KMS-11 (cell line): ENCODE measurements around the gene NME3.

Source experiments
- H2AFZ ChIP-seq: fragments of 200-600 bp; sonication (generic); 2 replicates; pipeline ENCODE4 v1.6.1; 2016; ENCODE audit warnings: antibody characterized with exemption, mixed run types, low read depth
- H3K27ac ChIP-seq: fragments of 200-600 bp; sonication (generic); 2 replicates; pipeline ENCODE4 v1.6.1; 2016; ENCODE audit warnings: mild to moderate bottlenecking, mixed run types
- H3K27me3 ChIP-seq: fragments of 200-600 bp; sonication (generic); 2 replicates; pipeline ENCODE4 v1.6.1; 2017; ENCODE audit warnings: mild to moderate bottlenecking, low read depth, mixed run types, moderate library complexity; ENCODE audit not compliant: insufficient read depth
- H3K36me3 ChIP-seq: fragments of 200-600 bp; sonication (generic); 2 replicates; pipeline ENCODE4 v1.6.1; 2017; ENCODE audit warnings: mild to moderate bottlenecking, mixed run types; ENCODE audit not compliant: insufficient read depth
- H3K4me1 ChIP-seq: fragments of 200-600 bp; sonication (generic); 2 replicates; pipeline ENCODE4 v1.6.1; 2016; ENCODE audit warnings: mild to moderate bottlenecking, low read depth, mixed run types; ENCODE audit not compliant: poor library complexity, severe bottlenecking
- H3K4me2 ChIP-seq: fragments of 200-600 bp; sonication (generic); 2 replicates; pipeline ENCODE4 v1.7.0; 2016; ENCODE audit warnings: mild to moderate bottlenecking, mixed run types
- H3K4me3 ChIP-seq: fragments of 200-600 bp; sonication (generic); IDR thresholded peaks from 2 replicates; pipeline ENCODE4 v1.6.1; 2017; ENCODE audit warnings: low read depth, low read length, mixed read lengths; ENCODE audit not compliant: insufficient read depth
- H3K79me2 ChIP-seq: fragments of 200-600 bp; sonication (generic); 2 replicates; pipeline ENCODE4 v1.6.1; 2016; ENCODE audit warnings: low read depth, mixed run types; ENCODE audit not compliant: insufficient read depth
- H3K9ac ChIP-seq: fragments of 200-600 bp; sonication (generic); 2 replicates; pipeline ENCODE4 v1.6.1; 2016; ENCODE audit warnings: mild to moderate bottlenecking, mixed run types
- H4K20me1 ChIP-seq: fragments of 200-600 bp; sonication (generic); 2 replicates; pipeline ENCODE4 v1.6.1; 2016; ENCODE audit warnings: mild to moderate bottlenecking, mixed run types; ENCODE audit not compliant: insufficient read depth
- TF ChIP-seq, protein P1 (sequence below): fragments of 200-600 bp; sonication (generic); conservative IDR thresholded peaks from 2 replicates; pipeline ENCODE4 v1.6.1; 2017; ENCODE audit warnings: low read depth, mild to moderate bottlenecking, antibody characterized with exemption, low read length, moderate library complexity, mixed read lengths

Gene NME3

DNA sequence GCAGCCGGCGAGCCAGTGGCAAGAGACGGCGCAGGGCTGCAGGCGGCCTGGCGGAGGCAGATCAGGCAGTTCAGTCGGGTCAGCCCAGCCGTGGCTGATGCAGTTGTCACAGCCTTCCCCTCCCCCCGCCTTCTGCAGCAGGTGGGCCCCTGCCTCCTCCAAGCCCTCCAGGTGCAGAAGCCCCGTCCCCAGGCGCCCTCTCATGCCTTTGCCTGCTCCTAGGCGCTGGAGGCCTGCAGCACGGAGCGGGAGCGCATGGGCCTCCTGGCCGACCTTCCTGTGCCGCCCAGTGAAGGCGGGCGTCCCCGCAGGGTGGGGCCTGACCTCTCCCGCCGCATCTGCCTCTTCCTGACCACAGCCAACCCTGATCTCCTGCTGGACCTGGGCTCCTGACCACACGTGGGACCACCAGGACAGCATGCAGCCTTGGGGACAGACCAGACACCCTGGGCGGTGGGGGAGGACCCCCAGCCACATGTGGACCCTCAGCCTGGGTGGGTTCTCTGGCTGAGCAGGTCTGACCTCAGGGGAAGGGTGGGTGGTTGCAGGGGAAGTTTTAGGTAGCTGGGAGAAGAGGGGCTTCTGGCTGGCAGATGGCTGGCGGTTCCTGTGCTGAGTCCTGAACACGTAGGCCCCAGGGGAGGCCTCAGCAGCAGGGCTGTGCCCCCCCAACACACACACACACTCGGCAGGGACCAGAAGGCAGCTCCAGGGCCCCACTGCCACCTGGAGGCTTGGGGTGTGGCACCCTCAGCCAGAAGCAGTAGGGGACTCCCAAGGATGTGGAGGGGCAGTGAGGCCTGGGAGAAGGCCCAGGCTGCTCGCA, 4.7 kb upstream of the NME3 start:
- Histone ChIP-seq H3K36me3 (no peaks in the 10 kb centered on the region), H3K4me3 (no peak overlapping the region), H3K9ac (no peak overlapping the region), H3K79me2 (peaks cover 40% of the 10 kb centered on the region), H3K27me3 (no peaks in the 10 kb centered on the region), H3K27ac (no peak overlapping the region), H3K4me1 (peaks cover 17% of the 10 kb centered on the region), H4K20me1 (no peaks in the 10 kb centered on the region), H2AFZ (no peak overlapping the region), H3K4me2 (no peak overlapping the region)
- TF ChIP-seq, protein P1, sequence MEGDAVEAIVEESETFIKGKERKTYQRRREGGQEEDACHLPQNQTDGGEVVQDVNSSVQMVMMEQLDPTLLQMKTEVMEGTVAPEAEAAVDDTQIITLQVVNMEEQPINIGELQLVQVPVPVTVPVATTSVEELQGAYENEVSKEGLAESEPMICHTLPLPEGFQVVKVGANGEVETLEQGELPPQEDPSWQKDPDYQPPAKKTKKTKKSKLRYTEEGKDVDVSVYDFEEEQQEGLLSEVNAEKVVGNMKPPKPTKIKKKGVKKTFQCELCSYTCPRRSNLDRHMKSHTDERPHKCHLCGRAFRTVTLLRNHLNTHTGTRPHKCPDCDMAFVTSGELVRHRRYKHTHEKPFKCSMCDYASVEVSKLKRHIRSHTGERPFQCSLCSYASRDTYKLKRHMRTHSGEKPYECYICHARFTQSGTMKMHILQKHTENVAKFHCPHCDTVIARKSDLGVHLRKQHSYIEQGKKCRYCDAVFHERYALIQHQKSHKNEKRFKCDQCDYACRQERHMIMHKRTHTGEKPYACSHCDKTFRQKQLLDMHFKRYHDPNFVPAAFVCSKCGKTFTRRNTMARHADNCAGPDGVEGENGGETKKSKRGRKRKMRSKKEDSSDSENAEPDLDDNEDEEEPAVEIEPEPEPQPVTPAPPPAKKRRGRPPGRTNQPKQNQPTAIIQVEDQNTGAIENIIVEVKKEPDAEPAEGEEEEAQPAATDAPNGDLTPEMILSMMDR: no peak

GRCh38 chr16:1775006-1775845, 3.9 kb upstream of the NME3 start:
- Histone ChIP-seq H3K9ac (no peak overlapping the region), H3K4me1 (peaks cover 17% of the 10 kb centered on the region), H3K79me2 (peaks cover 41% of the 10 kb centered on the region), H3K27ac (no peak overlapping the region), H3K4me3 (no peak overlapping the region), H2AFZ (no peak overlapping the region), H3K4me2 (peak overlapping the region; percentile 99; the same call in 1 of the 2 replicates), H4K20me1 (no peaks in the 10 kb centered on the region), H3K36me3 (no peaks in the 10 kb centered on the region), H3K27me3 (no peaks in the 10 kb centered on the region)
- TF ChIP-seq, protein P1: no peak

DNA sequence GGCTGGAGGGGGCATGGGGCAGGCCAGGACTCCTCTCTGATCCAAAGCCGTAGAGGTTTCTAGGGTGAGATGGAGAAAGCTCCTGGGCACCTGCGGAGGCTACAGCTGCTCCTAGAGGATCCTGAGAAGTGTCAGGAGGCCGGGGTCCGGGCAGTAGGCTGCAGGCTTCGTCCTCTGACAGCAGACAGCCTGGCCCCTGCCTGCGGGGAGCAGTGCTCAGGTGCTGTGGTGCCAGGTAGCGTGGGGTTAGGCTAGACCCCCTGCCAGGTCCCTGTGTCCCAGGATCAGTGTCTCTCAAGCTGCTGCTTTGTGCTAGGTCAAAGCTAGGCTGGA, 3.1 kb upstream of the NME3 start:
- H3K9ac ChIP-seq: peak overlapping the region; percentile 89; the same call in 1 of the 2 replicates
- H3K36me3 ChIP-seq: no peaks in the 10 kb centered on the region
- no peaks in the 10 kb centered on the region for H3K27me3 ChIP-seq
- H3K27ac ChIP-seq: peak overlapping the region; percentile 82; the same call in 1 of the 2 replicates
- no peak overlapping the region for H2AFZ ChIP-seq
- peaks cover 41% of the 10 kb centered on the region for H3K79me2 ChIP-seq
- H3K4me3 ChIP-seq: no peak overlapping the region
- peaks cover 19% of the 10 kb centered on the region for H3K4me1 ChIP-seq
- TF ChIP-seq, protein P1: no peak
- no peaks in the 10 kb centered on the region for H4K20me1 ChIP-seq
- peak overlapping the region; percentile 99 for H3K4me2 ChIP-seq

- Histone ChIP-seq H3K4me1 (peaks cover 19% of the 10 kb centered on the region), H3K4me3 (no peak overlapping the region), H3K9ac (peak overlapping the region; percentile 89; the same call in 1 of the 2 replicates), H4K20me1 (no peaks in the 10 kb centered on the region), H3K27ac (peak overlapping the region; percentile 82), H3K4me2 (peak overlapping the region; percentile 99), H2AFZ (peak overlapping the region; percentile 67; the same call in 1 of the 2 replicates), H3K79me2 (peaks cover 41% of the 10 kb centered on the region), H3K27me3 (no peaks in the 10 kb centered on the region), H3K36me3 (no peaks in the 10 kb centered on the region)
- TF ChIP-seq, protein P1: peak; percentile 39; the same call in 1 of the 2 replicates
Measured at GRCh38 chr16:1773703-1774447, 2.5 kb upstream of the NME3 start.
